GM20000 (cell line): Measurements from ENCODE around the gene SETDB2.

Experiments used
- DNase-seq: peaks from one replicate; pipeline ENCODE4 v3.0.0; 2012; ENCODE audit warnings: low spot score
- CTCF ChIP-seq: IDR thresholded peaks from 2 replicates; pipeline ENCODE4 v1.5.1; 2012; ENCODE audit warnings: mild to moderate bottlenecking, control low read depth; ENCODE audit errors: extremely low read depth, missing control alignments

The SETDB2 gene

GRCh38 chr13:49443357-49443703 is 744 bp upstream of the SETDB2 start:
- no peak for TF ChIP-seq CTCF
- DNase-seq: peak; percentile 30

- DNase-seq: peak; percentile 13
- TF ChIP-seq CTCF: no peak
Observed at GRCh38 chr13:49444524-49445395, 686 bp downstream of the SETDB2 start.

GRCh38 chr13:49446473-49446872 is 2.4 kb downstream of the SETDB2 start:
- DNase-seq: no peak
- TF ChIP-seq CTCF: no peak

DNA sequence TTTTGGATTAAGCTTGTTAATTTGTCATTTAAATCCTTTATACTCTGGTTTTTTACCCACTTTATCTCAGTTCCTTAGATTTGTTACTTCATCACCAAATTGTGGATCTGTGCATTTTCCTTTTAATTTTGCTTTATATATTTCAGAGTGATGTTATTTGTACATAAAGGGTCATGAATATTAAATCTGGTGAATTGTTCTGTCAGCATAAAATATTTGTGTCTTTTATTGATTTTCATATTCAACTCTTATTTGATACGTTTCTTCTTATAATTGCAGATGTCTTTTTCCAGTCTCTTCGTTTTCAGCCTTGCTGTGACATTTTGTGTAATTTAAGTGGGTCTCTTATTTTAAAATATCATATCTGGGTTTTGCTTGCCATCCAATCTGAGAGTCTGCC is 4.7 kb downstream of the SETDB2 start:
- TF ChIP-seq CTCF: no peak
- DNase-seq: no peak

DNA sequence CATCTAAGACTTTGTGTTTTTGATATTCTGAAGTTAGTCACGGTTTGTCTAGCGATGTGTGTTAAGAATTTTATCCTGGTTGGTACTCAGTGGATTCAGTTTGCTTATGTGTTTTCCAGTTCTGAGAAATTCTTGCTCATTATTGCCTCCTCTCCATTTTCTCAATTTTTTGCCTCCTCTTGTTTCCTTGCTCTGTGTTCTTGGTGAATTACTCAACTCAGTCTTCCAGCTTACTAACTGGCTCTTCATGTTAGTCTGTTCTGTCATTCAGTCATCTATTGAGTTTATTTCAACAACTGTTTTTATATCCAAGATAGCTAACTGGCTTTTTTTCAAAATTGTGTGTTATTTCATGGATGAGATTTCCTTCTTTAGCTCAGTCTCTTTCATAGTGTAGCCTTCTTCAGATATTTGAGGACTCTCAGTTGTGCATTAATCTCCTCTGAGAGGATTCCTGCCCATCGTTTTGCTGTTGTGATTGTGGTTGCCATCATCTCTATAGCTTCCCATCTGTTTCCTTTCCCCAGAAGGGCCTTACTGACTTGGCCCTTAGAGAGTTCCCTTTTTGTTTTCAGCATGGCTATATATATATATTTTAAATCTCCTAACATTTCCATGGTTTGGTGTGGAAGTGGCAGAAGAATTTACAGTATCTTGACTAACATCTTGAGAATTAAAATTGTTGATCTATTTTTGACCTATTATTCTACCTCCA is 6.2 kb downstream of the SETDB2 start:
- TF ChIP-seq CTCF: no peak
- no peak for DNase-seq

DNA sequence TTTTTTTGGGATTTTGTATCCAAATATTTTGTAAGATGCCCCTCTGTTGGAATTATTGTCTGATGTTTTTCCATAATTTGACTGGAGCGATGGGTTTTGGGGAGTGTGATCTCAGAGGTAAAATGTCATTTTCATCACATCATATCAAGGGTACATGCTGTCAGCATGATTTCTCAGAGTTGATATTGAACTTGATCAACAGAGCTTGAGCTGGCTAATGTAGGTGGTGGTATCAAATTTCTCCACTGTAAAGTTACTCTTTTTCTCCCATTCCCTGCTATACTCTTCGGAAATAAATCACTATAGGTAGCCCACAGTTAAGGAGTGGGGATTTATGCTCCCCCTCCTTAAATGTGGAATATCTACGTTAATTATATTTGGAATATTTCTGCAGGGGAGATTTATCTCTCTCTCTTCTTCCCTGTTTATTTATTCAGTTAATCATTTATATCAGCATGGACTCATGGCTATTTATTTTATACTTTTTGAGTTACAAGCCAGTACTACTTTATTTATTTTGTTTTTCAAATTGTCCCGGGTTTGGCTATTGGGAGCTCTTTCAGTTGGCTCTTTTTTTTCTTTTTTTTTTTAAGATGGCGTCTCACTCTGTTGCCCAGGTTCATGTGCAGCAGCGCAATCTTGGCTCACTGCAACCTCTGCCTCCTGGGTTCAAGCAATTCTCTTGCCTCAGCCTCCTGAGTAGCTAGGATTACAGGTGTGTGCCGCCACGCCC is 8.8 kb downstream of the SETDB2 start:
- no peak for DNase-seq
- TF ChIP-seq CTCF: no peak

GRCh38 chr13:49453465-49453864 is 9.4 kb downstream of the SETDB2 start:
- TF ChIP-seq CTCF: no peak
- no peak for DNase-seq
